Stomach (tissue), 9 donors: Measurements from ENCODE around the gene THUMPD3. TPM values are rescaled to one million over a fixed set of nuclear protein-coding genes. Genes with fewer than 3 reads are reported as not detected.

ENCODE experiments used
- DNase-seq, 2 donors: peaks; one replicate each; pipeline versions ENCODE4 v3.0.0 to v3.0.0-alpha.2; 2013 to 2019
- H3K27ac ChIP-seq, 5 donors: fragments of 200-600 bp in 4 of 5; sonication (generic) in 4 of 5; one replicate each; pipeline ENCODE4 v1.5.1; 2013 to 2019; ENCODE audit warnings: mild to moderate bottlenecking in 1 of 5, moderate library complexity in 1 of 5
- H3K27me3 ChIP-seq, 3 donors: fragments of 200-600 bp; sonication (generic); one replicate each; pipeline ENCODE4 v1.5.1; 2017 to 2019; ENCODE audit warnings: mixed run types in 1 of 3
- H3K36me3 ChIP-seq, 4 donors: fragments of 200-600 bp; sonication (generic); 1 replicate in 3 of 4; 2 replicates in 1 of 4; pipeline ENCODE4 v1.5.1; 2016 to 2019
- H3K4me1 ChIP-seq, 4 donors: fragments of 200-600 bp; sonication (generic); one replicate each; pipeline ENCODE4 v1.5.1; 2016 to 2019
- H3K4me3 ChIP-seq, 4 donors: fragments of 200-600 bp; sonication (generic) in 3 of 4; one replicate each; pipeline ENCODE4 v1.5.1; 2016 to 2019; ENCODE audit warnings: mild to moderate bottlenecking in 1 of 4
- H3K9me3 ChIP-seq, 4 donors: fragments of 200-600 bp; sonication (generic); one replicate each; pipeline ENCODE4 v1.5.1; 2016 to 2019
- EP300 ChIP-seq: sonication (generic); formaldehyde crosslinking; IDR thresholded peaks from one replicate; pipeline ENCODE4 v1.6.1; 2017; ENCODE audit warnings: antibody characterized with exemption
- POLR2A ChIP-seq, 4 donors: fragments of 450-650 bp; IDR thresholded peaks; one replicate each; pipeline ENCODE4 v1.6.1; 2016; ENCODE audit warnings: antibody characterized with exemption in 4 of 4, control low read depth in 2 of 4, mild to moderate bottlenecking in 1 of 4, moderate library complexity in 1 of 4
- POLR2AphosphoS5 ChIP-seq, 3 donors: sonication (generic); formaldehyde crosslinking; IDR thresholded peaks; one replicate each; pipeline ENCODE4 v1.6.1; 2016; ENCODE audit warnings: antibody characterized with exemption in 3 of 3
- WGBS, 5 donors: extraction: QIAGEN DNeasy Blood & Tissue Kit in 3 of 5; methylation state at CpG; one replicate each; pipeline versions ENCODE4 v1.1.5 to v1.1.7; 2013 to 2018; 5-methylcytosine and 5-hydroxymethylcytosine counted together
- intact Hi-C: fragments of 100-400 bp; cut with DNase I; formaldehyde crosslinking; loops from one replicate; pipeline ENCODE4 v1.15.1; 2023; ENCODE audit warnings: low total_unique reads
- polyA plus RNA-seq, 3 donors: library from polyadenylated mRNA; stranded (reverse); fragments of 200-250 nt; gene quantifications; one replicate each; pipeline ENCODE4 v1.2.3, GENCODE V29; 2013
- total RNA-seq, 5 donors: library from RNA; depleted of rRNA; stranded (reverse); fragments of >200 nt; gene quantifications; one replicate each; pipeline versions ENCODE4 v1.1.0 to v1.2.3, GENCODE V29; 2014 to 2016
- TF ChIP-seq, protein P1 (sequence below), 7 experiments: fragments of 450-650 bp in 4 of 7; fragments of 200-600 bp in 3 of 7; sonication (generic) in 3 of 7; IDR thresholded peaks; one replicate each; pipeline ENCODE4 v1.5.1; 2016 to 2019; ENCODE audit warnings: antibody characterized with exemption in 7 of 7, control low read depth in 2 of 7, mild to moderate bottlenecking in 1 of 7
- donor health status: healthy with polysubstance abuse.
- donor health status: Bipolar disorder and iron deficiency.
- donor health status: healthy.

The THUMPD3 gene
- total and polyA plus RNA-seq, 8 donors: 4.7 to 255 (median 24.1) TPM

- no peak for DNase-seq
- 82 to 85% (median 83%) methylated on average over 6 of the region's 6 CpGs for WGBS, 5 donors
These were observed 30.4 kb upstream of the THUMPD3 start for GRCh38 chr3:9332250-9333030.

DNA sequence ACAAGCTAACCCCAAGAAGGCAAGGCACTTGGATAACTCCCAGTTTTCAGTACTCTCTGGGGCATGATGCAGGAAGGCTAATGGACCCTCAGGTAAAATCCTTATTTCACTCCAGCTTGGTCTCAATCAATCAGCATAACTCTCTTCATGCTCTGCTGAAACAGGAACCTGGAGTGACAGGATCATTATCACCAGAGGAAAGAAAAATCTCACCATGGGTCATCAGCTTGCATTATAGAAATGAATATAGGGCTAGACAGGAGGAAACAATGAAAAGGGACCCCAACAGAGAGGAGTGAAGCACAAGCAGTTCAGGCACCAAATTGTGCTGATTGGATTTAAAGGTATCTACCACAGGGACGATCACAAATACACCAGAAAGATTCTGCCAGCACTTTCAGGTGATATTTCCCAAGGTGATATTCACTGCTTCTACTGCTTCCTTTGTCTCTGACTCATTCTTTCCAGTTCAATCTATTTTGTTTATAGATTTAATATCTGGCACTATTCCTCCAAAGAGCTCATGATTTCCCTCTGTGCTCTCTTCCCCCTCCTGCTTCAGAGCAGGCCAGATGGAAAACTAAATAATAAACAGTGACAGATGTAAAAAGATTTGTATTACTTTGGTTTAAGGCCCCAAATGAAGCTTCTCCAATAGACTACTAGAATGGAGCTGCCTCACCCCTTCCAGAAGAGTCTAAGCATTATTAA lies 22.9 kb upstream of the THUMPD3 start:
- intact Hi-C loops: no loop called here
- Histone ChIP-seq H3K36me3 (no peaks in the 10 kb centered on the region), H3K9me3 (no peaks in the 10 kb centered on the region), H3K4me1 (no peaks in the 10 kb centered on the region), H3K27ac (no peak overlapping the region), H3K27me3 (no peaks in the 10 kb centered on the region), H3K4me3 (no peak overlapping the region)
- WGBS, 5 donors: 41 to 54% (median 42%) methylated on average over 1 of the region's 1 CpG
- TF ChIP-seq POLR2A (IDR thresholded peaks at IDR 0.05) (no peak), POLR2AphosphoS5 (IDR thresholded peaks at IDR 0.05) (no peak), EP300 (no peak)
- TF ChIP-seq, protein P1, sequence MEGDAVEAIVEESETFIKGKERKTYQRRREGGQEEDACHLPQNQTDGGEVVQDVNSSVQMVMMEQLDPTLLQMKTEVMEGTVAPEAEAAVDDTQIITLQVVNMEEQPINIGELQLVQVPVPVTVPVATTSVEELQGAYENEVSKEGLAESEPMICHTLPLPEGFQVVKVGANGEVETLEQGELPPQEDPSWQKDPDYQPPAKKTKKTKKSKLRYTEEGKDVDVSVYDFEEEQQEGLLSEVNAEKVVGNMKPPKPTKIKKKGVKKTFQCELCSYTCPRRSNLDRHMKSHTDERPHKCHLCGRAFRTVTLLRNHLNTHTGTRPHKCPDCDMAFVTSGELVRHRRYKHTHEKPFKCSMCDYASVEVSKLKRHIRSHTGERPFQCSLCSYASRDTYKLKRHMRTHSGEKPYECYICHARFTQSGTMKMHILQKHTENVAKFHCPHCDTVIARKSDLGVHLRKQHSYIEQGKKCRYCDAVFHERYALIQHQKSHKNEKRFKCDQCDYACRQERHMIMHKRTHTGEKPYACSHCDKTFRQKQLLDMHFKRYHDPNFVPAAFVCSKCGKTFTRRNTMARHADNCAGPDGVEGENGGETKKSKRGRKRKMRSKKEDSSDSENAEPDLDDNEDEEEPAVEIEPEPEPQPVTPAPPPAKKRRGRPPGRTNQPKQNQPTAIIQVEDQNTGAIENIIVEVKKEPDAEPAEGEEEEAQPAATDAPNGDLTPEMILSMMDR (IDR thresholded peaks at IDR 0.05): no peak
- no peak for DNase-seq

More at GRCh38 chr3:9332250-9333030, 30.4 kb upstream of the THUMPD3 start:
- H3K27ac ChIP-seq: no peak overlapping the region
- H3K36me3 ChIP-seq: no peaks in the 10 kb centered on the region
- H3K4me1 ChIP-seq: no peaks in the 10 kb centered on the region
- no peaks in the 10 kb centered on the region for H3K27me3 ChIP-seq
- H3K9me3 ChIP-seq: no peaks in the 10 kb centered on the region
- no peak overlapping the region for H3K4me3 ChIP-seq
- TF ChIP-seq, protein P1 (IDR thresholded peaks at IDR 0.05): no peak
- no peak for TF ChIP-seq EP300
- no peak for TF ChIP-seq POLR2A (IDR thresholded peaks at IDR 0.05)
- no peak for TF ChIP-seq POLR2AphosphoS5 (IDR thresholded peaks at IDR 0.05)
- intact Hi-C loops: no loop called here

- intact Hi-C loops: no loop called here
- Histone ChIP-seq H3K27ac (peak overlapping the region in 1 of 5 donors; percentile 5), H3K27me3 (no peaks in the 10 kb centered on the region), H3K4me3 (no peak overlapping the region), H3K36me3 (no peaks in the 10 kb centered on the region), H3K4me1 (no peaks in the 10 kb centered on the region), H3K9me3 (no peaks in the 10 kb centered on the region)
- no peak for DNase-seq
- TF ChIP-seq POLR2A (IDR thresholded peaks at IDR 0.05) (no peak), POLR2AphosphoS5 (IDR thresholded peaks at IDR 0.05) (no peak), EP300 (no peak)
- TF ChIP-seq, protein P1 (IDR thresholded peaks at IDR 0.05): no peak
- WGBS, 5 donors: 85 to 97% (median 89%) methylated on average over 3 of the region's 3 CpGs
These were observed 22.4 kb upstream of the THUMPD3 start for GRCh38 chr3:9340472-9340902.

GRCh38 chr3:9342696-9343095 lies 20.2 kb upstream of the THUMPD3 start:
- no peaks in the 10 kb centered on the region for H3K36me3 ChIP-seq
- H3K9me3 ChIP-seq: no peaks in the 10 kb centered on the region
- WGBS, 5 donors: 60 to 69% (median 66%) methylated on average over 4 of the region's 4 CpGs
- intact Hi-C loops: no loop called here
- DNase-seq: no peak
- TF ChIP-seq, protein P1 (IDR thresholded peaks at IDR 0.05): no peak
- TF ChIP-seq POLR2AphosphoS5 (IDR thresholded peaks at IDR 0.05): no peak
- TF ChIP-seq POLR2A (IDR thresholded peaks at IDR 0.05): no peak
- TF ChIP-seq EP300: no peak
- no peaks in the 10 kb centered on the region for H3K27me3 ChIP-seq
- no peaks in the 10 kb centered on the region for H3K4me1 ChIP-seq
- H3K4me3 ChIP-seq: no peak overlapping the region
- H3K27ac ChIP-seq: no peak overlapping the region
